Measurements from ENCODE around the gene SCN1B. TPM values are rescaled to one million over a fixed set of nuclear protein-coding genes. Genes with fewer than 3 reads are reported as not detected.
"Not testable (repeated sequence)": the region's sequence is repeated elsewhere in the genome, so short reads cannot be mapped to it uniquely, and the experiment has no call there.

The SCN1B gene
- 1 to 10 TPM in 3 of 4 donors, under 1 TPM in 1; 0.74 to 2.1 (median 1.2) TPM for polyA plus RNA-seq (ENCODE audit: insufficient read length in 4 of 4)

DNA sequence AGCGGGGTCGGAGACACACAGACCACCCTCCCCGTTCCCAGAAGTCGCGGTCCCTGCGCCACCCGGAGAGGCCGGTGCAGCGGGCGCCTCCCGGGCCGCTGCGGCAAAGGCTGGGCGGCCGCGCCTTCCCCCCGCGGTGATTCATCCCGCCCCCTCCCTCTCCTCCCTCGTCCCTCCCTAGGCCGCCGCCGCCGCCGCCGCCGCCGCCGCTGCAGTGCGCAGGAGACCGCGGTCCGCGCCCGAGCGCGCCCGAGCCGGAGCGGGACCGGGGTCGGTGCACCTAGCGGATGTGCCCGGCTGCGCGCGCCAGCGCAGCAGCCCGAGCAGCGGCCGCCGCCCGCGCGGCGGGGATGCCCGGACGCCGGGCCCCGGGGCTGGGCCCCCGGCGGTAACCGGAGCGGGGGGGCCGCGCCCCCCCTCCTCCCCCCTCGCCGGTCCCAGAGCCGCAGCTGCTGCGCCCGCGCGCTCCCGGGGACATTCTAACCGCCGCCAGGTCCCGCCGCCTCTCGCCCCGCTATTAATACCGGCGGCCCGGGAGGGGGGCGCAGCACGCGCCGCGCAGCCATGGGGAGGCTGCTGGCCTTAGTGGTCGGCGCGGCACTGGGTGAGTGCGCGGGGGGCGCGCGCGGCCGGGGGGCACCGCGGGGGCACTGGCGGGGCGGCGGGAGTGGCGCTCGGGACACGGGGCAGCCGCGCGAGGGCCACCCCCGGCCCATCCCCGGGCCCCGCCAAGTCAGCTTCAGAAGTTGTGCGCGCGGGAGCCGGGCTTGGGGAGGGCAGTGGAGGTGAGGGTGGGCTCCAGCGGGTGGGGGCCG, at the start of gene SCN1B:
Gene SCN1B, plus strand, starts transcription at position 214 of the 815 bp plus-strand sequence. Its CDS starts 351 bp downstream, at position 565.
- DNase-seq (ENCODE audit: low read depth in 4 of 4, low spot score in 3 of 4), result no peak

DNA sequence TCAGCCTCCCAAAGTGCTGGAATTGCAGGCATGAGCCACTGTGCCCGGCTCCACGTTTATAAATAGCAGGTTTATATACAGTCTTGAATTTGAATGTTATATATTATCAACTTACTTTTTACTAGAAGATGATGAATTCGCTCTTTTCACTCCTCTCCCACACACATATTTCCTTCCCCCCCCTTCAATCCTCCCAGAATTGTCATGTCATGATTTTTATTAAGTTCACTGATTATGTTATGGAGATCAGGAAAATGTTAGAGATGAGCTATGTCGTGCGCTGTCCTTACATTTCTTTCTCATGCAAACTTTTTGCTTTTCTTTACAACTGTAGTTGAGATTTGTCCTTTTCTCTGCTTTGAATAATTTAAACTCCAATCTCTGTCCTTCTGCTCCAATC, 48.0 kb upstream of the SCN1B start:
- DNase-seq (ENCODE audit: low read depth in 4 of 4, low spot score in 3 of 4), result no peak

DNA sequence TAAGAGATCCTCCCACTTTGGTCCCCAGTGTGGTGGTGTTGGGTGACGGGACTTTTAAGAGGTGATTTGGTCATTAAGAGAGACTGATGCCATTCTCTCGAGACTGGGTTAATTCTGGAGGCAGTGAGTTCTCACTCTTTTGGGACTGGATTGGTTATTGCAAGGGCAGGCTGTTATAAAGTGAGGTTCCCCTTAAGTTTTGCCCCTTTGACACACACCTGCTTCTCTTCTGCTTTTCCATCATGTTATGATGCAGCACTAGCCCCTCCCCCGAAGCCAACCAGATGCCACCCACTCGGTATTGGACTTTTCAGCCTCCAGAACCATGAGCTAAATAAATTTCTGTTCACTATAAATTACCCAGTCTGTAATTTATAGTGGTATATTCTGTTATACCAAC, 46.5 kb upstream of the SCN1B start:
- no peak for DNase-seq (ENCODE audit: low read depth in 4 of 4, low spot score in 3 of 4)

DNA sequence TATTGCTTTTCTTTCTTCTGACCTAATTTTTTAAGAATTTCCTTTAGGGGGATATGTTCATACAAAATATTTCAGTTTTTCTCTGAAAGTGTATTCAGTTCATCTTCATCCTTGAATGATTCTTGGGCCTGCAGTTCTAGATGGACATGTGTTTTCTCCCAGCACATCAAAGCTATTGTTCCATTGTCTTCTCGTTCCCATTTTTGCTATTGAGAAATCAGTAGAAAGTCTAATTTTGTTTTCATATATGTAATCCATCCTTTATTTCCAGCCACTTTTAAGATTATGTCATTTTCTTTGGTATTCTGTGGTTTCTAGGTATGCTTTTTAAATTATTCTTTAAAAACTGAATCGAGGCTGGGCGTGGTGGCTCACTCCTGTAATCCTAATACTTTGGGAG, 46.0 kb upstream of the SCN1B start:
- DNase-seq (ENCODE audit: low read depth in 4 of 4, low spot score in 3 of 4), result no peak

DNA sequence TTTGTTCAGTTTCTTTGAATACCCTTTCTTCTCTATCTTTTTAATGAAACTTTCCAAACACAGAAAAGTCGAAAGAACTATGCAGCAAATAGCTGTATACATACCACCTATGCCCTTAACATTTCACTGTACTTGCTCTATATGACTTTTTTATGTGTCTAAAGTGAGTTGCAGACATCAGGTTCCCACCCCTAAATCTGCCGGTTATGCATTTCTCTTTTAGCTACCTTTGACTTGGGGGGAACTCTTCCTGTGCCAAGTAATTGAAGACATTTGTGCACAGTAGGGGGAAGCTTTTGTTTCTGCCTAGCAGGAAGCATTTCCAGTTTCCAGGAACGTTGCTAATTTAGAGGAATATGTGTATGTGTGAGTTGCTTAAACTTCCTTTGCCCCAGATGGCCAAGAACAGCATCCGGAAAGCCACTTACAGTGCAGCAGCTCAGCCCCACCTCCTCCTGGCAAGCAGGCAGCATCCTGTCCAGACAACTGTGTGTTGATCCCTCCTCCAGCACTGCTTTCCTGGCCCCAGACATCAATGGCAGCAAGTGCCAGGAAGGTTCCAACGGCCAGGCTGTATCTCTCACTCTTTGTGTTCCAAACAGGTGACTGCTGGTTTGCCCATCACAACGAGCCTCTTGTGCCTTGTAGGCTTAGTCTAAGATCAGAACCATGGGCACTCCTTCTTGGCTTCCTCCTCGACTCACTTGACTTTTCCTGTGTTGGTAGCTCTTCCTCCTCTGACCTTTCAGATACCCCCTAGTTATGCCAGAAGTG, 44.8 kb upstream of the SCN1B start:
- DNase-seq (ENCODE audit: low read depth in 4 of 4, low spot score in 3 of 4), result no peak

DNA sequence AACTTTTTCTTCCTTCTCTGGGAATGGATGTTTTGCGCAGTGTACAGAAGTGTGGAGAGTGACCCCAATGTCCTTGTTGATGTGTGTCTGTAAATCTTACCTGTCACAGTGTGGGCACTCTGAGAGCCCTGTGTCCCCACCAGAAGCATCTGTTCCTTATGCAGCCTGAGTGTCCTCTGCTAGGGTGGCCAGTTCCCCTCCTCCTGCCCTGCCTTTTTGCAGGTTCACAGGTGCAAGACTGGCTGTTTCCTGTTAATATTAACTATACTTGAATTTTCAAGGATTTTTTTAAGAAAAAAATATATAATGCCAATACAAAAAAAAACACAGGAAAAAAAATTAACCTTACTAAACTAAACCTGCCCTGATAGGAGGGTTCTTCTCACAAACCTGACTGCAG, 42.2 kb upstream of the SCN1B start:
- no peak for DNase-seq (ENCODE audit: low read depth in 4 of 4, low spot score in 3 of 4)

DNA sequence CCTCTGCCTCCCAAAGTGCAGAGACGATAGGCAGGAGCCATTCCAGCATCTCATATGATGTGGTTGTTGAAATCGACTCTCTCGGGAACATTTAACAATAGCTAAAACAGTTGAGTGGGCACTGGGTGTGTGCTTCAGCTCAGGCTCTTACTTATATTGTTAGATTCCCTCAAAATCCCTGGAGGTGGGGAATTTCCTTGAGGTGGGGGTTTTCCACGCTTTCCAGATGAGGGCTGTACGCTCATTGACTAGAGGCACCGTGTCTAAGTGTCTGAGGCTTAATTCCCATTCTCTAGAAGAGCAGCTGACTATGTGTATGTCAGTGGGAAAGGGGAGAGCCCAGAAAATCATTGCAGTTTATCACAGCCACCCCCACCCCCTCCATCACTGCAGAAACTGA, 41.0 kb upstream of the SCN1B start:
- DNase-seq (ENCODE audit: low read depth in 4 of 4, low spot score in 3 of 4), result no peak

DNA sequence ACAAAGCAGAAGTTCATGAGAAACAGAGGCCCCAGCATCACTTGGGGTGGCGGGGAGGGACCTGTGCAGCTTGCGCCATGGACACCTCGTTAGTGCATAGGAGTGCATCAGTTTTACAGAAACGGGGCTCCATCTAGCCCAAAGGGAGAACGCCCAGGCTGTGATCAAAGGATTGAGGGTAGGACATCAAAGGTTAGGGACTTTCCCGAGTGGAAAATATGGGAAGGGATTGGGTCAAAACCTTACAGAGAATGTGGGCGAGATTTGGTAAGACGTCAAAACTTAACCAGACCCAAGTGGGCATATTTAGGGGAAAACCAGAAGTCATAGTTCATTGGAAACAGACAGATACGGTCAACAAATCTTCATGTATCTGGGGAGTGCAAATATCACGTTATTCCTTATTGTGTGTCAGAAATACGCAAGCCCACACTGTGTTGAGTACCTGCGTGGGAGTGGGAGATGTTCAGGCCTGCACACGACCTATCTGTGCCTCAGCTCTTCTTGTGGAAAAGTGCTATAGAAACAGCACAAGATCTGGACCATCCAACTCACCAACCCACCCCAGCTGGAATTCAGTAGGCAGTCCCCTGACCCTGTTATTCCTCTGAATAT, 39.6 kb upstream of the SCN1B start:
- DNase-seq (ENCODE audit: low read depth in 4 of 4, low spot score in 3 of 4), result no peak

DNA sequence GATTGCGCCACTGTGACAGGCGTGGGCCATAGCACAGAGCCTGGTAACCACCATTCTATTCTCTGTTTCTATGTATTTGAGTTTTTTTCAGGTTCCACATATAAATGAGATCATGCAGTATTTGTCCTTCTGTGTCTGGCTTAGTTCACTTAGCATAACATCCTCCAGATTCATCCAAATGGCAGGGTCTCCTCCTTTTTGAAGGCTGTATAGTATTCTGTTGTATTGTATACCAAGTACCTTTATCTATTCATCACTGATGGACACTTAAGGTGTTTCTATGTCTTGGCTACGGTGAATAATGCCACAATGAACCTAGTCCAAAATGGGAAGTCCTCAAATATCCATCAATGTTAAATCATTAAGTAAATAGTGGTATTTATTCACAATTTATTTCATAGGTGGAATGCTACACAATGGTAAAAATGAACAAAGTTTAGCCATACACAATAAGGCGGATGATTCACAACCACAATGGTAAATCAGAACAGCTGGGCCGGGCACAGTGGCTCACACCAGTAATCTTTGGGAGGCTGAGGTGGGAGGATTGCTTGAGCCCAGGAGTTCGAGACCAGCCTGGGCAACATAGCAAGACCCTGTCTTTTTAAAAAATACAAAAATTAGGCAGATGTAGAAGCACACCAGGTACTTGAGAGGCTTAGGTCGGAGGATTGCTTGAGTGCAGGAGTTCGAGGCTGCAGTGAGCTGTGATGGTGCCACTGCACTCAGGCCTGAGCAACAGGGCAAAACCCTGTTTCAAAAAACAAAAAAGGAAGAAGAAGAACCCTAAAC, 38.5 kb upstream of the SCN1B start:
- DNase-seq (ENCODE audit: low read depth in 4 of 4, low spot score in 3 of 4), result no peak

DNA sequence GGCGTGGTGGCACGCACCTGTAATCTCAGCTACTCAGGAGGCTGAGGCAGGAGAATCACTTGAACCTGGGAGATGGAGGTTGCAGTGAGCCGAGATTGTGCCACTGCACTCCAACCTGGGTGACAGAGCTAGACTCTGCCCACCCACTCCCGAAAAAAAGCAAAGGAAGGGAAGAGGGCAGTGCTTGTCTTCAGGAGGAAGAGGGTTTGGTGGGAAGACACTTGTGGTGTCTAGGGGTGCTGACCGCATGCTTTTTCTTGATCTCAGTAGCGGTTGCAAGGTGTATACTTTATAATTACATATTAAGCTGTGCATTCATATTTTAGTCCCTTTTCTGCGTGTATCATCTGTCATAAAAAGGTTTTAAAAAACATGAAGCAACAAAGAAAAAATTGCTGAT, 37.7 kb upstream of the SCN1B start:
- DNase-seq (ENCODE audit: low read depth in 4 of 4, low spot score in 3 of 4), result not testable (repeated sequence)

DNA sequence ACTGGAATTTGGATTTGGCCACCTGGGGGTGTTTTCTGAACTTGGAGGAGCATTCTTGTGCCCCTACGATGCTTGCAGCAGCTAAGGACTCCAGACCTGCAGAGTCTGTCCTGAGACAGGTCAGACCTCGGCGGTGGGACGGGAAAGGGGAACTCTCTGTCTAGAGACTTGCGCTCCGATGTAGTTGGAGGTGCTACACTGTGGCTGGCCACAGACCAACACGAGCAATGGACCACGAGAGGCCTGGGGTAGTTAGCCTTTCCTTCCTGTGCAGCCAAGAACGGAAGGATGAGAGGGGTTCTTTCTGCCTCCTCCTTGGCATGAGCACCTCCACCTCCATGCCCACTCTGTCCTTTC, 36.0 kb upstream of the SCN1B start:
- DNase-seq (ENCODE audit: low read depth in 4 of 4, low spot score in 3 of 4), result no peak

DNA sequence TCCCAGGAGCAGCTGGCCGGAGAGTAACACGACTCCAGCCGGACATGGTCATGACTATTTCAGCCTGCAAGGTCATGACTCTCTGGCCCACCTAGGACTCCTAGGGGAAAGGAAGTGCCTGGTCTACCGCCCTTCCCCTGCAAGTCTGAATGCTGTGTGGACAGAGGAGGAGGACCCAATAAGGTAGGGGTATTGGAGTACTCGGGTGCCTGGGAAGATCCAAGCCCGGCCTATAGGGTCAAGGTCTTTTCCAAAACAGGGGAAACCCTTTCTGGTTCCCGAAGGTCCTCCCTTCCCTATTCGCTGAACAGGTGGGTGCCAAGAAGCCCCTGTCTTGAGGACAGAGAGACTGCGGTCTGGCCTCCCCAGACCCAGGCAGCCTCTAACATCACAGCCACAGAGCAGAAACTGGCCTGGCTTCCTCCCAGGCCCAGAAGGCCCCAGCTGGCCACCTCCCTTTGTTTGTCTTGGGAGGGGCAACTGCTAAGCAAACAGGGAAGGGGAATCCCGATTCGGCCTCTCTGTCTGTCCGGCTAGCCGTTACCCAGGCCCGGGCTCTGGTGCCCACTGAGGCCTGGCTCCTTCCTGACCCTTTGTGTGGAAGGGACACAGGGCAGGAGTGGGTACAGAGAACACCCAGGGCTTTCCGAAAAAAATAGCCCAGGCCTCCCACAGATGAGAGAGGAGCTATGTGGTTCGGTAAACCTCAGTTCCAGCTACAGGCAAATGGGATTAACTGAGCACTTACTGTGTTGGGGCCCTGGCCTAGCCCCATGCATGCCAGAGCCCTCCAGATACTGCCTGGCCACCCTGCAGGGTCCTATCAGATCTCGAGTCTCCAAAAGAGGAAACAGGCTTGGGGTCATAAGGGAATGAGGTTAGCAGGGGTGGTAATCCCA, 35.4 kb upstream of the SCN1B start:
- DNase-seq (ENCODE audit: low read depth in 4 of 4, low spot score in 3 of 4), result no peak

DNA sequence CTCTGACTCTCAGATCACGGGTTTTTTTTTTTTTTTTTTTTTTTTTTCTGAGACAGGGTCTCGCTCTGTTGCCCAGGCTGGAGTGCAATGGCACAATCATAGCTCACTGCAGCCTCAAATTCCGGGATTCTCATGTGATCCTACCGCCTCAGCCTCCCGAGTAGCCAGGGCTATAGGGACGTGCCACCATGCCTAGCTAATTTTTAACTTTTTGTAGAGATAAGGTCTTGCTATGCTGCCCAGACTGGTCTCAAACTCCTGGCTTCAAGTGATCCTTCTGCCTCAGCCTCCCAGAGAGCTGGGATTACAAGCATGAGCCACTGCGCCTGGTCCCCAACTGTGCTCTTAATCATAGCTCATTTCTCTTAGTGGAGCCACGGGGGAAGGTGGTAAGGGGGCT, 34.7 kb upstream of the SCN1B start:
- no peak for DNase-seq (ENCODE audit: low read depth in 4 of 4, low spot score in 3 of 4)

DNA sequence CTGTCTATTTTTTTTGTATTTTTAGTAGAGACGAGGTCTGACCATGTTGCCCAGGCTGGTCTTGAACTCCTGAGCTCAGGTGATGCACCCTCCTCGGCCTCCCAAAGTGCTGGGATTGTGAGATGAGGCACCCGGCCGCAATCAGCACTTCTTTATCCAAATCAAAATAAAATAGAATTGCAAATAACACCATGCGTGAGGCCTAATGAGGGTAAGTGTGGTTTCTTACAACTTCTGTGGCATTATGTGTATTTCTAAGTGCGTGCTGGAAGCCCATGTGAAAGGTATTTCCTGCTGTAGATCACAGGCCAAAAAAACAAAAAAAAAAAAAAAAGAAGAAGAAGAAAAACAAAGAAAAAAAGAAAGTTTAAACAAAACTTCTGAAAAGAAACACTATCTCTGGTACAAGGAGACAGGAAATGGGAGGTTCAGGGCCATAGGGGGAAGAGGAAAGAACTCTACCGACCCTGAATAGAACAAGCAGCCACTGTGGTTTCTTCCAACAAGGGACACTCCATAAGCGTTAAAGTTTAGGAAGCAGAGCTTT, 33.1 kb upstream of the SCN1B start:
- no peak for DNase-seq (ENCODE audit: low read depth in 4 of 4, low spot score in 3 of 4)

DNA sequence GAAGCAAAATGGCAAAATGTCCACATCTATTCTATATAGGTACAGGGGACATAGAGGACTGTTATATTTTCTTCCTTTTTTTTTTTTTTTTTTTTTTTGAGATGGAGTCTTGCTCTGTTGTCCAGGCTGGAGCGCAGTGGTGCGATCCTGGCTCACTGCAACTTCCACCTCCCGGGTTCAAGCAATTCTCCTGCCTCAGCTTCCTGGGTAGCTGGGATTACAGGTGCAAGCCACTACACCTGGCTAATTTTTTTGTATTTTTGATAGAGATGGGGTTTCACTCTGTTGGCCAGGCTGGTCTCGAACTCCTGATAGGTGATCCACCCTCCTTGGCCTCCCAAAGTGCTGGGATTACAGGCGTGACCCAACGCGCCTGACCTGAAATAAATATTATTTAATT, 32.0 kb upstream of the SCN1B start:
- not testable (repeated sequence) for DNase-seq (ENCODE audit: low read depth in 4 of 4, low spot score in 3 of 4)

DNA sequence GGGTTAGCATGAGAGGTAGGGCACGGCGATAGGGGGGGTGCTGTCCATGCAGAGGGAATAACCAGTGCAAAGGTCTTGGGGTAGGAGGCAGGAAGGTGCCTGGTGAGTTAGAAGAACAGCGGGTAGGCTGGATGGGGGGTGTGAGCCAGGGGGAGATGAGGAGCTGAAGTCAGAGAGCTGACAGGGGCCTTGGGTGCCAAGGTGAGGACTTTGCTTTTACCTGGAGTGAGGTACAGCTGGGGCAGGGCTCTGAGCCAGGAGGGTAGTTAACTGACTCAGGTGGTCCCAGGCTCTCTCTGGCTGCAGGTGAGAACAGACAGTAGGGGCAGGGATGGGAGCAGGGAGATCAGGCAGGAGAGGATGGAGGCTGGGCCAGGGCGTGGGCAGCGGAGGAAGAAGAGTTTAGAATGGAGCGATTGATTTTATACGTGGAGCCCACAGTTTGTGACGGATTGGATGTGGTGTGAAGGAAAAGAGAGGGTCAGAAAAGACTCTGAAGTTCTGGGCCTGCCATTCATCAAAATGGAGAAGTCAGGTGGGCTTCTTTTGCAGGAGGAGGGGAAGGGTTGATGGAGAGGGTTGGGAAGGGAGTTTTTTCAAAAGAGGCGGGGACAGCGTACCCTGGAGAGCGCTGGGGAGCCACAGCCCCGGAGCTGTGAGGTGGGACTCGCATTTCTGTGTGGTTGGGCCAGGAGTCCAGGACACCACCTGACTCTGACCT, 31.3 kb upstream of the SCN1B start:
- no peak for DNase-seq (ENCODE audit: low read depth in 4 of 4, low spot score in 3 of 4)

DNA sequence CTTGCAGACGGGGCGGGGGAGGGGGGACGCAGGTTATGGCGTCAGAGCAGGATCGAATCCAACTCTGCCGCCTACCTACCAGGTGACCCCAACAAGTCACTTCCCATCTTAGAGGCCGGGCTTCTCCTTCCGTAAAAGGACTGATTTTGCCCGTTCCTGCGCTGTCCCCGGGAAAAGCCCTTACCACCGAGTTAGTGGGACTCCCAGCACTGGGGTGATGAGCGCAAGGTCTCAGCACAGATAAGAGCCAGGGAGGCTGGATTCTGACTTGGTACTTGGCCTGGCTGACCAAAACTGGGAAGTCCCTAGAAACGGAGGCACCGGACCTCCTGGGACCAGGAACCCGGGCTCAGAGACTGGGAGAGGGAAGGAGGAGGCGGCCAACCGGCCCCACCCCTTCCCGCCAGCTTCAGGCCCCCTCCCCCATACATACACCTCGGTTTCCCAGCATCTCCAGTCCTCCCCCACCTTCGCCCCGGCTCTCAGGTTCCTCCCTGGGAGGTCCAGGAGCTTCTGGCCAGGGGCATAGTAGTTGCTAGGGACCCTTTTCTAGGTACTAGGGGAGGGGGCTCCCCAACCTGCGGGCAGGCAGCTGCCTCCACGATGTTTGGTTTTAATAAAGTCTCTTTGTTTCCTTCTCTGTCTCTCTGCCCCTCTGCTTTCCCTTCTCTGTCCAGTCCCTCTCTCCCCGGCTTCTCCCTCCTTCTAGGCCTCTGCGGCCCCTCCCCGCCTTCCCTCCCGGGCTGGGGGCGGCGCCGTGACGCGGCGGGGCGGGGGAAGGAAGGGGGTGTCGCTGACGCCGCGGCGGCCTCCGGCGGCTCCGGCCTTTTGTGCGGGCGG, 30.6 kb upstream of the SCN1B start, which contains the start of gene GRAMD1A:
Gene GRAMD1A, plus strand, starts transcription at position 826 of the 840 bp plus-strand sequence. CDS start 156 bp downstream, outside the sequence.
- peak in 2 of 4 donors; percentile 80 to 81 for DNase-seq (ENCODE audit: low read depth in 4 of 4, low spot score in 3 of 4)

DNA sequence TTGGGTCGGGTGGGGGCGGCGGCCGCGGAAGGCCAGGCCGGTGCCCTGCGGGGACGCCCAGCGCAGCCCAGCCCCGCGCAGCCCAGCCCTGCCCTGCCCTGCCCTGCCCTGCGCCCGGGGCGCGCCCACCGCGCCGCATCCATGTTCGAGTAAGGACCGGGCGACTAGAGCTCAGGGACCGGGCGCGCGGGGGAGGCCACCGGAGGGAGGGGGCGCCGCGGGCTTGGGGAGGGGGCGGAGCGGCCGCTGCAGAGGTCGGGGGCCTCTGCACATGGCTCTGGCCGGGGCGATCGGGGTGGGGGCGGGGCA, 30.0 kb upstream of the SCN1B start:
- no peak for DNase-seq (ENCODE audit: low read depth in 4 of 4, low spot score in 3 of 4)
